ENCODE results near the gene AUTS2.
A peak's percentile ranks its signal among the peaks of the same experiment; 100 is the strongest.

The AUTS2 gene

DNA sequence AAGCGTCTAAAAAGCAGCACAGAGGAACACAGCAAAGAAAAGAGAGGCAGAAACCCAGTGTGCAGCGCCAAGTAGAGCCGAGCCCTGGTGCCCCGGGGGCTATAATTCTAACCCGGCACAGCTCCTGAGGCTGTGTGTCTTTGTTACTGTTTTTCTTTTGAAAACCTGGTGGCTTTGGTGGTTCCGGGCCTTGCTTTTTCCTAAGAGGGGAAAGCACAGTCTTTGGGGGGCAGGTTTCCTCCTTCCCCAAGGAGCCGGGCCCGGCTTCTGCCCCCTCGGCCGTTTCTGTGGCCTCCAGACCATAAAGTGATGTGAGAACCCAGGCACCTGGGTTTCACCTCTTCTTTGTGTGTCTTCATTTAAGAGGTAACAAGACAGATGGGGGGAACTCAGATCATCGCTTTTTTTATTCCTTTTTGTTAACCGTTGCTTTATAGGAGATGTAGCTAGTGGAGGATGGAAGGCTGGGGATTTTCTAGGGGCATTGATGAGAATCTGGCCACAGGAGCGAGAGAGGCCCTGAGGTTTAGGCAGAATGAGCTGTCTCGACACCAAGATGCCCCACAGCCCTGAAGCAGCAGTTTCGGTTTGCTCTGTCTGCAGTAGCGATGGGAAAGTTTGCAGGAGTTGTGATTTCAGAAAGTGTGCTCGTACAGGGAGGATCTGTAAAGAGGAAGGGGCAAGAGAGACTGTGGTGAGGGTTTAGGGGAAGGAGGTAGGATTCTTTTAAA lies 1165.9 kb downstream of the AUTS2 start:
- peak; percentile 87 for DNase-seq (ENCODE audit: low read depth)
- peak overlapping the region; percentile 42 for H3K4me3 ChIP-seq (ENCODE audit: low read depth, low read length)
- TF ChIP-seq, protein P1, sequence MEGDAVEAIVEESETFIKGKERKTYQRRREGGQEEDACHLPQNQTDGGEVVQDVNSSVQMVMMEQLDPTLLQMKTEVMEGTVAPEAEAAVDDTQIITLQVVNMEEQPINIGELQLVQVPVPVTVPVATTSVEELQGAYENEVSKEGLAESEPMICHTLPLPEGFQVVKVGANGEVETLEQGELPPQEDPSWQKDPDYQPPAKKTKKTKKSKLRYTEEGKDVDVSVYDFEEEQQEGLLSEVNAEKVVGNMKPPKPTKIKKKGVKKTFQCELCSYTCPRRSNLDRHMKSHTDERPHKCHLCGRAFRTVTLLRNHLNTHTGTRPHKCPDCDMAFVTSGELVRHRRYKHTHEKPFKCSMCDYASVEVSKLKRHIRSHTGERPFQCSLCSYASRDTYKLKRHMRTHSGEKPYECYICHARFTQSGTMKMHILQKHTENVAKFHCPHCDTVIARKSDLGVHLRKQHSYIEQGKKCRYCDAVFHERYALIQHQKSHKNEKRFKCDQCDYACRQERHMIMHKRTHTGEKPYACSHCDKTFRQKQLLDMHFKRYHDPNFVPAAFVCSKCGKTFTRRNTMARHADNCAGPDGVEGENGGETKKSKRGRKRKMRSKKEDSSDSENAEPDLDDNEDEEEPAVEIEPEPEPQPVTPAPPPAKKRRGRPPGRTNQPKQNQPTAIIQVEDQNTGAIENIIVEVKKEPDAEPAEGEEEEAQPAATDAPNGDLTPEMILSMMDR (IDR thresholded peaks at IDR 0.05; ENCODE audit: low read depth, low read length, missing control alignments), result no peak

DNA sequence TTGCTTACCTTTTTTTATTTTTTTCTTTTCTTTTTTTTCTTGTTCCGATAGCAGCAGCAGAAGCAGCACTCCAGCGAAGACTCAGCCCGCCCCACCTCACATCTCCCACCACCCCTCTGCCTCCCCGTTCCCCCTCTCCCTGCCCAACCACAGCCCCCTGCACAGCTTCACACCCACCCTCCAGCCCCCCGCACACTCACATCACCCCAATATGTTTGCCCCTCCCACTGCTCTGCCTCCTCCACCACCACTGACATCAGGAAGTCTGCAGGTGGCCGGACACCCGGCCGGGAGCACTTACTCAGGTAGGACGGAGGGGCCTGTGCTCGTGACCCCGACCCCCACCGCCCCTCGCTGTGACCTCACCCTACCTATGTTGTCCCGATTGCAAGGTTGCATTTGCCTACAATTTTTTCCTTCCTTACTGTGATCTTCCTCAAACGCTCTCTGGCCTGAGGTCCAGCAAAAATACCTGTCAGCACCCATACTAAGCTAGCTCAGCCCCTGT lies 1166.5 kb downstream of the AUTS2 start:
- H3K4me3 ChIP-seq (ENCODE audit: low read depth, low read length), result peak overlapping the region; percentile 42
- DNase-seq (ENCODE audit: low read depth), result no peak
- TF ChIP-seq, protein P1 (IDR thresholded peaks at IDR 0.05; ENCODE audit: low read depth, low read length, missing control alignments), result no peak

DNA sequence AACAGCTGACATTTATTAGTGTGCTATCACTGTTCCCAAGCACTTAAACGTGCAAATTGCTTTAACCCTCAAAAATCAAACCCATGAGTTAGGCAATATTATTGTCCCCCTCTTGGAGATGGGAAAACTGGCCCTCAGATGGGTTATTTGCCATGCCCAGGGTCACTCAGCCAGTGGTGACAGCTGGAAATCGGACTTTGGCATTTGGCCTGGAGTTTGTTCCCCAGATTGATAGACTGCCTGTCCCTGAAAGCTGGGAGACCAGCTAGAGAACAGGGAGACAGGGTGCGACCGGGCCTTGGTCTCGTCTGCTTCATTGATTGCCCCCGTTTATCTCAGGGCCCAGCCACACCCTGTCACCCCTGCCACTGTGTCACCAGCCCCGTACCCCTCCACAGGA lies 1167.4 kb downstream of the AUTS2 start:
- TF ChIP-seq, protein P1 (IDR thresholded peaks at IDR 0.05; ENCODE audit: low read depth, low read length, missing control alignments), result no peak
- no peak overlapping the region for H3K4me3 ChIP-seq (ENCODE audit: low read depth, low read length)
- no peak for DNase-seq (ENCODE audit: low read depth)

DNA sequence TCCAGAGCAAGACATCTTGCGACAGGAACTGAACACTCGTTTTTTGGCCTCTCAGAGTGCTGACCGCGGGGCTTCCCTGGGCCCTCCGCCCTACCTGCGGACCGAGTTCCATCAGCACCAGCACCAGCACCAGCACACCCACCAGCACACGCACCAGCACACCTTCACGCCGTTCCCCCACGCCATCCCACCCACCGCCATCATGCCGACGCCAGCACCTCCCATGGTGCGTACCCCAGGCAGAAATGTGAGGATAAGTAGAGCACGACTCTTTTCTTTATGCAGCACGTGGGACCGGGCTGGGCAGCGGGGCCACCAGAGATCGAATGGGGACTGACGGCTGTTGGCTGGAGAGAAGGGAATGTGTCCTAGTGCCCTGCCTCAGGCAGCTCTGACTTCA lies 1167.8 kb downstream of the AUTS2 start:
- TF ChIP-seq, protein P1 (IDR thresholded peaks at IDR 0.05; ENCODE audit: low read depth, low read length, missing control alignments), result no peak
- no peak for DNase-seq (ENCODE audit: low read depth)
- no peak overlapping the region for H3K4me3 ChIP-seq (ENCODE audit: low read depth, low read length)

DNA sequence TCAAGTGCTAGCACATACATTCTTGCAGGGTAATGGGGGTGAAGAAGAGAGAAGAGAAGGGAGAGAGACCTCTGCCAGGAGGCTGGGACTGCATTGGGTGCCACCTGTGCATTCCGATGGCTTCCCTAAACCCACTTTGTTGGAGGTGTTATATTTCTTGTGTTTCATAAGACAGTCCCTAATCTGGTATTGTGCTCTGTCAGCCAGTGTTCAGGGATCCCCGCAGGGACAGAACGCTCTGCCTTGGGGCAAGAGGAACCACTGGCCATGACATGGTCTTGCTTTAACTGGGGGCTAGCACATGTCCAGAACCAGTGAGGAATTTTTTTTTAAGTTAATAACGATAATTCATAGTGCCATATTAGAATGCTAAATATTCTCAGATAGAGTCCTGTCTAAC lies 1168.4 kb downstream of the AUTS2 start:
- TF ChIP-seq, protein P1 (IDR thresholded peaks at IDR 0.05; ENCODE audit: low read depth, low read length, missing control alignments), result no peak
- H3K4me3 ChIP-seq (ENCODE audit: low read depth, low read length), result no peak overlapping the region
- DNase-seq (ENCODE audit: low read depth), result no peak

DNA sequence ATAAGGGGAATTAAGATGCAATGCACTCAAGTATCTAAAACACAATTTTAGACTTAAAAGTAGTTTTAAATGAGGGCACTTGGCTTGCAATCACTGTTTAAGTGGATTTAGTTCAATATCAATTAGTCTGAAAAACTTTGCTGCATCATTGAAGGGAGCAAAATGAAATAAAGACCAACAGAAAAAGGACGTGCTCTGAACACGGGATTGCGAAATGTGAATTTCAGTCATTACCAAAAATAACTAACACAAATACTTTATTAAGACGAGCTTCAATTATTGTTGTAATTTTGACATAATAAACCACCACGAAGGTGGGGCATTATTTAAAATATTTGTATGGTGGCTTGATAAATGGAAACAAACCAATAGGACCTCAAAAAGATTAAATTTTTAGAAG lies 1171.9 kb downstream of the AUTS2 start:
- TF ChIP-seq, protein P1 (IDR thresholded peaks at IDR 0.05; ENCODE audit: low read depth, low read length, missing control alignments), result no peak
- H3K4me3 ChIP-seq (ENCODE audit: low read depth, low read length), result no peak overlapping the region
- DNase-seq (ENCODE audit: low read depth), result no peak

DNA sequence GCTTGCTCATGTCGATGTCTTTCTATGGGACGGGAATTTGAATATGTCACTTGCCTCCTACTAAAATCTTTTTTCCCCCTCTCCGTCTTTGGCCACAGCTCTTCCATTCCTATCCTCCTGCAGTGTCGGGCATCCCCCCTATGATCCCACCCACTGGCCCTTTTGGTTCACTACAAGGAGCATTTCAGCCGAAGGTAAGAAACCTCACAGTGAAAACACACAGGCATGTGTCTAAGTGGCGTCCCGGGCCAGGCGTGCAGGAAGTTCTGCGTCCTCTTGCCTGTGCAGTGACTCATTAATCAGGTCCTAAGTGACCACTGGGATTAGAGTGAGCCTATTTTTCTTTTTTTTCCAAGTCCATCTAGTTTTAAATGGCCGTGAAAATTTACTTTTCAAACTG lies 1173.2 kb downstream of the AUTS2 start:
- TF ChIP-seq, protein P1 (IDR thresholded peaks at IDR 0.05; ENCODE audit: low read depth, low read length, missing control alignments), result no peak
- no peak for DNase-seq (ENCODE audit: low read depth)
- H3K4me3 ChIP-seq (ENCODE audit: low read depth, low read length), result no peak overlapping the region

Measured in GM12864 (cell line).